ENCODE data around the gene ROR1.

DNA sequence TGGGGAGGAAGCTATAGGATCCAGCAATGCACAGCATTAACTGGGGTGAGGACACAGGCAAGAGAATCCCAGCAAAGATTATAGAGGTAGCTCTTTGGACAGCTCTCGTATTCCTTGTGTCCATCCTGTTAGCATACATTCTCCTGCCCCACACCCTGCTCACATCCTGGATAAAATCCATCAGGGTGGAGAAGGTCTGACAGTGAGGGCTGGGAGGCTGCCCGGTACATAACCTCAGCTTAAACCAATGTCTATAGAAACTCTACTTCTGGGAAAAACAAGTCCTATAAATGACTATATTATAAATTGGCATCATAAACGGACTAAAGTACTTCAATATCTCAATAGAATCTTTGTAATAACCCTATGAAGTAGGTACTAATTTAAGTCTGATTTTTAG, 392.8 kb downstream of the ROR1 start:
- TF ChIP-seq, protein P1, sequence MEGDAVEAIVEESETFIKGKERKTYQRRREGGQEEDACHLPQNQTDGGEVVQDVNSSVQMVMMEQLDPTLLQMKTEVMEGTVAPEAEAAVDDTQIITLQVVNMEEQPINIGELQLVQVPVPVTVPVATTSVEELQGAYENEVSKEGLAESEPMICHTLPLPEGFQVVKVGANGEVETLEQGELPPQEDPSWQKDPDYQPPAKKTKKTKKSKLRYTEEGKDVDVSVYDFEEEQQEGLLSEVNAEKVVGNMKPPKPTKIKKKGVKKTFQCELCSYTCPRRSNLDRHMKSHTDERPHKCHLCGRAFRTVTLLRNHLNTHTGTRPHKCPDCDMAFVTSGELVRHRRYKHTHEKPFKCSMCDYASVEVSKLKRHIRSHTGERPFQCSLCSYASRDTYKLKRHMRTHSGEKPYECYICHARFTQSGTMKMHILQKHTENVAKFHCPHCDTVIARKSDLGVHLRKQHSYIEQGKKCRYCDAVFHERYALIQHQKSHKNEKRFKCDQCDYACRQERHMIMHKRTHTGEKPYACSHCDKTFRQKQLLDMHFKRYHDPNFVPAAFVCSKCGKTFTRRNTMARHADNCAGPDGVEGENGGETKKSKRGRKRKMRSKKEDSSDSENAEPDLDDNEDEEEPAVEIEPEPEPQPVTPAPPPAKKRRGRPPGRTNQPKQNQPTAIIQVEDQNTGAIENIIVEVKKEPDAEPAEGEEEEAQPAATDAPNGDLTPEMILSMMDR (IDR thresholded peaks at IDR 0.05): no peak
- TF ChIP-seq POLR2A (IDR thresholded peaks at IDR 0.05): no peak

Data from uterus (tissue), 2 donors.